CD4-positive, alpha-beta T cell (primary cell): ENCODE measurements around the gene ALS2CL. TPM values are rescaled to one million over a fixed set of nuclear protein-coding genes. Genes with fewer than 3 reads are reported as not detected.

Experiments used
- ATAC-seq: fragments of 200-7000 bp; cut with Tn5 transposase; one replicate; pipeline ENCODE4 v1.10.0; 2022; ENCODE audit warnings: mild to moderate bottlenecking; ENCODE audit not compliant: poor library complexity
- CTCF ChIA-PET: fragments of 350-600 bp; sonication (Branson Sonifier 250); formaldehyde crosslinking; loops from one replicate; lab custom pipeline; 2021; ENCODE audit warnings: antibody characterized with exemption, inconsistent platforms; lab: Charles Lee
- POLR2A ChIA-PET: fragments of 350-600 bp; sonication (Branson Sonifier 250); formaldehyde crosslinking; loops from one replicate; lab custom pipeline; 2021; ENCODE audit warnings: antibody characterized with exemption, inconsistent platforms; lab: Charles Lee
- DNase-seq, 14 experiments: peaks; one replicate each; pipeline ENCODE4 v3.0.0-alpha.2; 2013 to 2020; ENCODE audit warnings: mixed read lengths in 2 of 14
- H3K27ac ChIP-seq, 2 donors: one replicate each; pipeline versions ENCODE4 v1.5.1 to v1.7.0; 2013; ENCODE audit warnings: low read length in 2 of 2, low read depth in 1 of 2, mild to moderate bottlenecking in 1 of 2
- H3K27me3 ChIP-seq, 2 experiments: 1 replicate in 1 of 2; 2 replicates in 1 of 2; pipeline versions ENCODE4 v1.6.1 to v1.7.0; 2013; ENCODE audit warnings: low read length in 2 of 2, control low read depth in 1 of 2, mild to moderate bottlenecking in 1 of 2, moderate library complexity in 1 of 2; ENCODE audit not compliant: insufficient read depth in 2 of 2, control insufficient read depth in 1 of 2
- H3K36me3 ChIP-seq: one replicate; pipeline ENCODE4 v1.6.1; 2013; ENCODE audit warnings: low read length, control low read depth; ENCODE audit not compliant: insufficient read depth
- H3K4me1 ChIP-seq: one replicate; pipeline ENCODE4 v1.6.1; 2013; ENCODE audit warnings: low read length, control low read depth; ENCODE audit not compliant: insufficient read depth
- H3K4me3 ChIP-seq: one replicate; pipeline ENCODE4 v1.5.1; 2013; ENCODE audit warnings: mild to moderate bottlenecking, low read length, moderate library complexity
- H3K9me3 ChIP-seq, 2 experiments: 1 replicate in 1 of 2; 2 replicates in 1 of 2; pipeline versions ENCODE4 v1.6.1 to v1.7.0; 2013; ENCODE audit warnings: low read length in 2 of 2, mild to moderate bottlenecking in 2 of 2, control low read depth in 1 of 2, moderate library complexity in 1 of 2; ENCODE audit not compliant: control insufficient read depth in 1 of 2, insufficient read depth in 1 of 2
- H3K27ac Mint-ChIP-seq: one replicate; pipeline ENCODE4 v1.8.0; 2020; ENCODE audit warnings: mixed read lengths
- H3K27me3 Mint-ChIP-seq: one replicate; pipeline ENCODE4 v1.8.0; 2021; ENCODE audit warnings: mixed read lengths
- H3K36me3 Mint-ChIP-seq: one replicate; pipeline ENCODE4 v1.8.0; 2021; ENCODE audit warnings: low read depth, mixed read lengths
- H3K4me1 Mint-ChIP-seq: one replicate; pipeline ENCODE4 v1.8.0; 2021; ENCODE audit warnings: low read depth, mixed read lengths
- H3K4me3 Mint-ChIP-seq: one replicate; pipeline ENCODE4 v1.8.0; 2020; ENCODE audit warnings: mild to moderate bottlenecking, mixed read lengths
- H3K9me3 Mint-ChIP-seq: one replicate; pipeline ENCODE4 v1.8.0; 2020; ENCODE audit warnings: mixed read lengths
- intact Hi-C, 2 experiments: fragments of 100-400 bp; cut with DNase I in 1 of 2; cut with micrococcal nuclease in 1 of 2; formaldehyde crosslinking; loops; one replicate each; pipeline versions ENCODE4 v1.15.1 to v1.9.0; 2023 to 2025; cut with DNase I, micrococcal nuclease
- total RNA-seq, 174 experiments: library from RNA in 2 of 174; stranded (reverse) in 2 of 174; gene quantifications; one replicate each; pipeline ENCODE4 v1.2.3 and lab custom pipeline; 2021 to 2026
- TF ChIP-seq, protein P1 (sequence below): fragments of 200-600 bp; IDR thresholded peaks from one replicate; pipeline ENCODE4 v1.8.0; 2022; ENCODE audit warnings: antibody characterized with exemption, mild to moderate bottlenecking

ALS2CL gene
- total RNA-seq, 2 experiments from 2014 or later = 45.8 to 47.6 TPM

DNA sequence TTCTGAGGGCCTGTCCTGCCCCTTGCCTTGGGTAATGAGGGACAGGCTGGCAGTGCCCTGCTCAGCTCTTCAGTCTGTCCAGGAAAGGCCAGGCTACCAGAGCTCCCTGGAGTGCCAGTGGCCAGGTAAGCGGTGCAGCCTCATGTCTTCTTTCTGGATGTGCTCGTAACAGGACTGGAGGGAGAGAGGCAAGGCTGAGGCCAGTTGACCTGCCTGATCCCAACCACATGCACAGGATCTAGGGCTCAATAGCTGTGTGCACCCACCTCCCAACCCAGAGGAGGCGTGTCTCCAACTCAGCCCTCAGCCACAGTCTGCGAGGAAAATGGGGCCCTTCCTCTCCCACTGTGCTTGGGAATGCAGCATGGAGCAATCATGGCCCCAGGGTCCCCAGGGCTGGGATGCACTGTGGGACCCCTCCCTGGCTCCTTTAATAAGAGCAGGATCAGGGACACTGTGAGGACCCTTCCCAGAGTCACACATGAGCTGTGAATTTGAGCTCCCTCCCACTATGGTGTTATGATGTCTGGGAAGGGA is 22.5 kb downstream of the ALS2CL start:
- peaks cover 38% of the 10 kb centered on the region for H3K36me3 Mint-ChIP-seq
- intact Hi-C loops = no loop called here
- ChIA-PET POLR2A (no interaction called here), CTCF (no interaction called here)
- H3K4me1 Mint-ChIP-seq = no peaks in the 10 kb centered on the region
- ATAC-seq (no peak), DNase-seq (no peak)
- H3K36me3 ChIP-seq = peaks cover 9% of the 10 kb centered on the region
- H3K4me1 ChIP-seq = no peaks in the 10 kb centered on the region
- TF ChIP-seq, protein P1, sequence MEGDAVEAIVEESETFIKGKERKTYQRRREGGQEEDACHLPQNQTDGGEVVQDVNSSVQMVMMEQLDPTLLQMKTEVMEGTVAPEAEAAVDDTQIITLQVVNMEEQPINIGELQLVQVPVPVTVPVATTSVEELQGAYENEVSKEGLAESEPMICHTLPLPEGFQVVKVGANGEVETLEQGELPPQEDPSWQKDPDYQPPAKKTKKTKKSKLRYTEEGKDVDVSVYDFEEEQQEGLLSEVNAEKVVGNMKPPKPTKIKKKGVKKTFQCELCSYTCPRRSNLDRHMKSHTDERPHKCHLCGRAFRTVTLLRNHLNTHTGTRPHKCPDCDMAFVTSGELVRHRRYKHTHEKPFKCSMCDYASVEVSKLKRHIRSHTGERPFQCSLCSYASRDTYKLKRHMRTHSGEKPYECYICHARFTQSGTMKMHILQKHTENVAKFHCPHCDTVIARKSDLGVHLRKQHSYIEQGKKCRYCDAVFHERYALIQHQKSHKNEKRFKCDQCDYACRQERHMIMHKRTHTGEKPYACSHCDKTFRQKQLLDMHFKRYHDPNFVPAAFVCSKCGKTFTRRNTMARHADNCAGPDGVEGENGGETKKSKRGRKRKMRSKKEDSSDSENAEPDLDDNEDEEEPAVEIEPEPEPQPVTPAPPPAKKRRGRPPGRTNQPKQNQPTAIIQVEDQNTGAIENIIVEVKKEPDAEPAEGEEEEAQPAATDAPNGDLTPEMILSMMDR = no peak
- H3K4me3 ChIP-seq = no peak overlapping the region
- no peaks in the 10 kb centered on the region for H3K9me3 ChIP-seq
- no peaks in the 10 kb centered on the region for H3K27me3 Mint-ChIP-seq
- H3K27me3 ChIP-seq = no peaks in the 10 kb centered on the region
- H3K9me3 Mint-ChIP-seq = no peaks in the 10 kb centered on the region
- no peak overlapping the region for H3K27ac ChIP-seq
- no peak overlapping the region for H3K27ac Mint-ChIP-seq
- no peak overlapping the region for H3K4me3 Mint-ChIP-seq

- no peak overlapping the region for H3K27ac Mint-ChIP-seq
- H3K9me3 Mint-ChIP-seq = no peaks in the 10 kb centered on the region
- no peaks in the 10 kb centered on the region for H3K9me3 ChIP-seq
- peaks cover 8% of the 10 kb centered on the region for H3K36me3 ChIP-seq
- ChIA-PET POLR2A (no interaction called here), CTCF (no interaction called here)
- intact Hi-C loops = no loop called here
- H3K36me3 Mint-ChIP-seq = peaks cover 33% of the 10 kb centered on the region
- TF ChIP-seq, protein P1 = no peak
- DNase-seq (peak in 1 of 14 experiments; percentile 4), ATAC-seq (no peak)
- H3K4me3 Mint-ChIP-seq = no peak overlapping the region
- no peaks in the 10 kb centered on the region for H3K4me1 Mint-ChIP-seq
- H3K27me3 Mint-ChIP-seq = no peaks in the 10 kb centered on the region
- H3K4me1 ChIP-seq = no peaks in the 10 kb centered on the region
- H3K27me3 ChIP-seq = no peaks in the 10 kb centered on the region
- no peak overlapping the region for H3K27ac ChIP-seq
- H3K4me3 ChIP-seq = no peak overlapping the region
These were observed 23.2 kb downstream of the ALS2CL start for GRCh38 chr3:46670000-46670890.

GRCh38 chr3:46669191-46669999 is 24.1 kb downstream of the ALS2CL start:
- Mint-ChIP-seq H3K4me3 (no peak overlapping the region), H3K27ac (no peak overlapping the region), H3K9me3 (no peaks in the 10 kb centered on the region), H3K4me1 (no peaks in the 10 kb centered on the region), H3K27me3 (no peaks in the 10 kb centered on the region), H3K36me3 (peaks cover 24% of the 10 kb centered on the region)
- H3K4me1 ChIP-seq = no peaks in the 10 kb centered on the region
- H3K36me3 ChIP-seq = peaks cover 4% of the 10 kb centered on the region
- H3K4me3 ChIP-seq = no peak overlapping the region
- ATAC-seq (no peak), DNase-seq (peak in 2 of 14 experiments; percentile 0 to 7)
- ChIA-PET POLR2A (no interaction called here), CTCF (no interaction called here)
- no peaks in the 10 kb centered on the region for H3K27me3 ChIP-seq
- TF ChIP-seq, protein P1 = no peak
- no peaks in the 10 kb centered on the region for H3K9me3 ChIP-seq
- no peak overlapping the region for H3K27ac ChIP-seq
- intact Hi-C loops = no loop called here
